COLO829 (cell line): ENCODE results near the gene ZBED1.
"Not testable (repeated sequence)": the region's sequence is repeated elsewhere in the genome, so short reads cannot be mapped to it uniquely, and the experiment has no call there.

ENCODE experiments used
- DNase-seq: peaks from one replicate; pipeline ENCODE4 v3.0.0; 2012; ENCODE audit warnings: low spot score

Gene ZBED1

GRCh38 chrX:2500803-2501558, at the start of gene ZBED1, which contains the start of gene DHRSX:
ZBED1 (minus strand) TSS chrX:2500976; CDS start chrX:2490719, 10,257 bp downstream.
DHRSX (minus strand) TSS chrX:2500976; CDS start chrX:2500925, 51 bp downstream.
- DNase-seq: no peak

- no peak for DNase-seq
Measured at GRCh38 chrX:2549876-2550275, 49.1 kb upstream of the ZBED1 start.

GRCh38 chrX:2548711-2549423, 48.1 kb upstream of the ZBED1 start:
- no peak for DNase-seq

- no peak for DNase-seq
Measured at GRCh38 chrX:2547736-2548135, 47.0 kb upstream of the ZBED1 start.

GRCh38 chrX:2546496-2546895, 45.7 kb upstream of the ZBED1 start:
- no peak for DNase-seq

GRCh38 chrX:2545144-2545543, 44.4 kb upstream of the ZBED1 start:
- no peak for DNase-seq

- no peak for DNase-seq
Measured at GRCh38 chrX:2542826-2543521, 42.2 kb upstream of the ZBED1 start.

GRCh38 chrX:2541603-2542002, 40.8 kb upstream of the ZBED1 start:
- DNase-seq: no peak

GRCh38 chrX:2540426-2540947, 39.7 kb upstream of the ZBED1 start:
- DNase-seq: no peak

GRCh38 chrX:2539586-2539985, 38.8 kb upstream of the ZBED1 start:
- DNase-seq: no peak

GRCh38 chrX:2538031-2538757, 37.4 kb upstream of the ZBED1 start:
- DNase-seq: no peak

- no peak for DNase-seq
Measured at GRCh38 chrX:2536974-2537373, 36.2 kb upstream of the ZBED1 start.

GRCh38 chrX:2536141-2536540, 35.4 kb upstream of the ZBED1 start:
- no peak for DNase-seq

GRCh38 chrX:2534261-2535021, 33.7 kb upstream of the ZBED1 start:
- not testable (repeated sequence) for DNase-seq

GRCh38 chrX:2533424-2533823, 32.6 kb upstream of the ZBED1 start:
- DNase-seq: no peak

- no peak for DNase-seq
Measured at GRCh38 chrX:2526390-2526789, 25.6 kb upstream of the ZBED1 start.

GRCh38 chrX:2523911-2524310, 23.1 kb upstream of the ZBED1 start:
- DNase-seq: no peak

- no peak for DNase-seq
Measured at GRCh38 chrX:2521927-2522386, 21.2 kb upstream of the ZBED1 start.

GRCh38 chrX:2521092-2521926, 20.5 kb upstream of the ZBED1 start:
- no peak for DNase-seq

- no peak for DNase-seq
Measured at GRCh38 chrX:2520539-2520938, 19.8 kb upstream of the ZBED1 start.
